ENCODE measurements around the gene DNAJC30.

GRCh38 chr7:73717991-73718405, 34.7 kb upstream of the DNAJC30 start:
- no peak for TF ChIP-seq CTCF (IDR thresholded peaks at IDR 0.05; ENCODE audit: low read depth, low read length, missing input control)
- no peak for TF ChIP-seq HNF4A (conservative IDR thresholded peaks at IDR 0.05)
- TF ChIP-seq TAF1 (conservative IDR thresholded peaks at IDR 0.05), result no peak
- TF ChIP-seq YY1 (IDR thresholded peaks at IDR 0.05), result no peak
- TF ChIP-seq, protein P1, sequence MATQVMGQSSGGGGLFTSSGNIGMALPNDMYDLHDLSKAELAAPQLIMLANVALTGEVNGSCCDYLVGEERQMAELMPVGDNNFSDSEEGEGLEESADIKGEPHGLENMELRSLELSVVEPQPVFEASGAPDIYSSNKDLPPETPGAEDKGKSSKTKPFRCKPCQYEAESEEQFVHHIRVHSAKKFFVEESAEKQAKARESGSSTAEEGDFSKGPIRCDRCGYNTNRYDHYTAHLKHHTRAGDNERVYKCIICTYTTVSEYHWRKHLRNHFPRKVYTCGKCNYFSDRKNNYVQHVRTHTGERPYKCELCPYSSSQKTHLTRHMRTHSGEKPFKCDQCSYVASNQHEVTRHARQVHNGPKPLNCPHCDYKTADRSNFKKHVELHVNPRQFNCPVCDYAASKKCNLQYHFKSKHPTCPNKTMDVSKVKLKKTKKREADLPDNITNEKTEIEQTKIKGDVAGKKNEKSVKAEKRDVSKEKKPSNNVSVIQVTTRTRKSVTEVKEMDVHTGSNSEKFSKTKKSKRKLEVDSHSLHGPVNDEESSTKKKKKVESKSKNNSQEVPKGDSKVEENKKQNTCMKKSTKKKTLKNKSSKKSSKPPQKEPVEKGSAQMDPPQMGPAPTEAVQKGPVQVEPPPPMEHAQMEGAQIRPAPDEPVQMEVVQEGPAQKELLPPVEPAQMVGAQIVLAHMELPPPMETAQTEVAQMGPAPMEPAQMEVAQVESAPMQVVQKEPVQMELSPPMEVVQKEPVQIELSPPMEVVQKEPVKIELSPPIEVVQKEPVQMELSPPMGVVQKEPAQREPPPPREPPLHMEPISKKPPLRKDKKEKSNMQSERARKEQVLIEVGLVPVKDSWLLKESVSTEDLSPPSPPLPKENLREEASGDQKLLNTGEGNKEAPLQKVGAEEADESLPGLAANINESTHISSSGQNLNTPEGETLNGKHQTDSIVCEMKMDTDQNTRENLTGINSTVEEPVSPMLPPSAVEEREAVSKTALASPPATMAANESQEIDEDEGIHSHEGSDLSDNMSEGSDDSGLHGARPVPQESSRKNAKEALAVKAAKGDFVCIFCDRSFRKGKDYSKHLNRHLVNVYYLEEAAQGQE (IDR thresholded peaks at IDR 0.05), result no peak
- no peak for TF ChIP-seq HNF4G (IDR thresholded peaks at IDR 0.05)

All from liver (tissue), 3 donors.